Endothelial cell (in vitro differentiated cells): ENCODE results near the gene RGS6. TPM values are rescaled to one million over a fixed set of nuclear protein-coding genes. Genes with fewer than 3 reads are reported as not detected.

Experiments used
- DNase-seq: peaks from one replicate; pipeline ENCODE4 v3.0.0; 2021; ENCODE audit warnings: low spot score
- H3K27ac Mint-ChIP-seq: one replicate; pipeline ENCODE4 v1.8.0; 2021; ENCODE audit warnings: mixed read lengths, inconsistent platforms; ENCODE audit not compliant: unreplicated experiment
- H3K27me3 Mint-ChIP-seq: one replicate; pipeline ENCODE4 v1.8.0; 2021; ENCODE audit warnings: mild to moderate bottlenecking, moderate library complexity, mixed read lengths, inconsistent platforms; ENCODE audit not compliant: unreplicated experiment
- H3K36me3 Mint-ChIP-seq: one replicate; pipeline ENCODE4 v1.8.0; 2021; ENCODE audit warnings: mild to moderate bottlenecking, low read depth, mixed read lengths, inconsistent platforms; ENCODE audit not compliant: unreplicated experiment
- H3K4me1 Mint-ChIP-seq: one replicate; pipeline ENCODE4 v1.8.0; 2021; ENCODE audit warnings: mild to moderate bottlenecking, mixed read lengths, inconsistent platforms; ENCODE audit not compliant: unreplicated experiment
- H3K4me3 Mint-ChIP-seq: one replicate; pipeline ENCODE4 v1.8.0; 2021; ENCODE audit warnings: mild to moderate bottlenecking, mixed read lengths, inconsistent platforms; ENCODE audit not compliant: unreplicated experiment
- H3K9me3 Mint-ChIP-seq: one replicate; pipeline ENCODE4 v1.8.0; 2021; ENCODE audit warnings: mixed read lengths, inconsistent platforms; ENCODE audit not compliant: unreplicated experiment
- CTCF ChIP-seq: fragments of 200-600 bp; sonication (generic); IDR thresholded peaks from one replicate; pipeline ENCODE4 v1.5.0; 2021; ENCODE audit warnings: antibody characterized with exemption; ENCODE audit not compliant: unreplicated experiment
- total RNA-seq: library from RNA; stranded (reverse); fragmentation: NEBNext Ultra II Directional; extraction: Animal tissue kit (Norgen Biotek cat#: 25700); gene quantifications from one replicate; pipeline ENCODE4 v1.2.1, GENCODE V29; 2021; ENCODE audit not compliant: unreplicated experiment

Gene RGS6
- total RNA-seq, 1 donor from 2014 or later = 15.7 TPM

GRCh38 chr14:72599579-72600470 lies 667.6 kb downstream of the RGS6 start:
- H3K9me3 Mint-ChIP-seq = no peaks in the 10 kb centered on the region
- no peak for DNase-seq
- peaks cover 10% of the 10 kb centered on the region for H3K4me1 Mint-ChIP-seq
- no peak overlapping the region for H3K27ac Mint-ChIP-seq
- no peaks in the 10 kb centered on the region for H3K36me3 Mint-ChIP-seq
- TF ChIP-seq CTCF = no peak
- H3K4me3 Mint-ChIP-seq = no peak overlapping the region
- no peaks in the 10 kb centered on the region for H3K27me3 Mint-ChIP-seq

GRCh38 chr14:72600551-72601330 lies 668.5 kb downstream of the RGS6 start:
- no peaks in the 10 kb centered on the region for H3K36me3 Mint-ChIP-seq
- no peak for DNase-seq
- no peaks in the 10 kb centered on the region for H3K27me3 Mint-ChIP-seq
- H3K27ac Mint-ChIP-seq = no peak overlapping the region
- no peaks in the 10 kb centered on the region for H3K9me3 Mint-ChIP-seq
- H3K4me1 Mint-ChIP-seq = peaks cover 10% of the 10 kb centered on the region
- H3K4me3 Mint-ChIP-seq = no peak overlapping the region
- TF ChIP-seq CTCF = no peak

GRCh38 chr14:72603639-72604038 lies 671.4 kb downstream of the RGS6 start:
- Mint-ChIP-seq H3K9me3 (no peaks in the 10 kb centered on the region), H3K27ac (no peak overlapping the region), H3K36me3 (no peaks in the 10 kb centered on the region), H3K4me1 (peaks cover 10% of the 10 kb centered on the region), H3K4me3 (no peak overlapping the region), H3K27me3 (peaks cover 3% of the 10 kb centered on the region)
- no peak for DNase-seq
- TF ChIP-seq CTCF = no peak

- no peak overlapping the region for H3K27ac Mint-ChIP-seq
- no peak overlapping the region for H3K4me3 Mint-ChIP-seq
- H3K9me3 Mint-ChIP-seq = no peaks in the 10 kb centered on the region
- no peak for DNase-seq
- H3K27me3 Mint-ChIP-seq = peaks cover 3% of the 10 kb centered on the region
- TF ChIP-seq CTCF = no peak
- no peaks in the 10 kb centered on the region for H3K36me3 Mint-ChIP-seq
- peaks cover 10% of the 10 kb centered on the region for H3K4me1 Mint-ChIP-seq
Measured at GRCh38 chr14:72604133-72604532, 671.9 kb downstream of the RGS6 start.
